GM21529 (cell line): ENCODE measurements around the gene DGCR6L.
"Not testable (repeated sequence)": the region's sequence is repeated elsewhere in the genome, so short reads cannot be mapped to it uniquely, and the experiment has no call there.

Experiments
- ATAC-seq: cut with Tn5 transposase; IDR thresholded peaks from one replicate; pipeline ENCODE4 v1.9.1; 2021; ENCODE audit not compliant: unreplicated experiment

DGCR6L gene

DNA sequence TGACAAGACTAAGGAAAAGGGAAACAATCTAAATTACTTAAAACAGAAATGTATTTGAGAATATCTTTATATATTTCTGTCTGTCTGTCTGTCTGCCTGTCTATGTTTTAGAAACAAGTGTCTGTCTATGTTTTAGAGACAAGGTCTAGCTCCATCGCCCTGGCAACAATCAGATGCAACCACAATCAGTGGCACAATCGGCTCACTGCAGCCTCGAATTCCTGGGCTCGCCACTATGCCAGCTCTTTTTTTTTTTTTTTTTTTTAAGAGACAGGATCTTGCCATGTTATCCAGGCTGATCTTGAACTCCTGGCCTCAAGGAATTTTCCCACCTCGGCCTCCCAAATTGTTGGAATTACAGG, 8.7 kb upstream of the DGCR6L start:
- not testable (repeated sequence) for ATAC-seq

DNA sequence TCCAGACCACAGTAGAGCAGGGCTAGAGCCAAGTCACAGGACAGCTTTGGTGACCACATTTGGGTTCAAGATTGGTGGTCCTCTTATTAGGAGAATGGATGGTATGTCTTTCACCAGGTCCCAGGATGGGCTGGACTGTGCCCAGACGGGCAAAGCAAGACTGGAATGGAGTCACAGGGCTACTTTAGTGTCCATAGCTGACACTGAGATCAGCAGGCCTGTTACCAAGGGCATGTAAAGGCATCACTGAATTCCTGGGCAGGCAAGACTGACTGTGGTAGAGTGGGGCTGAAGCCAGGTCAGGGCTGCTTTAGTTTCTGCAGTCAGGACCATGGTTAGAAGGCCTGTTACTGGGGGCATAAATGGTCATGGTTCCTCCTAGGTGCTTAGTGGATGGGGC, 6.1 kb upstream of the DGCR6L start:
- ATAC-seq, result not testable (repeated sequence)

DNA sequence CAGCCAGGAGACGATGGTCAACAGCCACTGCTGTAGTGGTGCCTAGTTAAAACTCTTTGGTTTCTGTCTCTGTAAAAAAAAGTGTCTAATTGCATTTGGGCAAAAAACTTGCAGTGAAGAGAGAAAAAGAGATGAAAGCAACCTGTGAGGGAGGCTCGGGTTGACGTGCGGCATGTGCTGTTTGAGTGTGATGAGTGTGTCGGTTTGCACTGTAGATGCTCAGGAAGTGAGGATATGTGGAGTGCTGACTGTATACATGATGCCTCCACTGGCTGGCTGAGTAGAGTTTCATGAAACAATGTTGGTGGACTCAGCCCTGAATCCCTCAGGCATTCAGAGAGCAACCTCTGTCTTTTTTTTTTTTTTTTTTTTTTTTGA, 4.3 kb upstream of the DGCR6L start:
- ATAC-seq, result no peak

DNA sequence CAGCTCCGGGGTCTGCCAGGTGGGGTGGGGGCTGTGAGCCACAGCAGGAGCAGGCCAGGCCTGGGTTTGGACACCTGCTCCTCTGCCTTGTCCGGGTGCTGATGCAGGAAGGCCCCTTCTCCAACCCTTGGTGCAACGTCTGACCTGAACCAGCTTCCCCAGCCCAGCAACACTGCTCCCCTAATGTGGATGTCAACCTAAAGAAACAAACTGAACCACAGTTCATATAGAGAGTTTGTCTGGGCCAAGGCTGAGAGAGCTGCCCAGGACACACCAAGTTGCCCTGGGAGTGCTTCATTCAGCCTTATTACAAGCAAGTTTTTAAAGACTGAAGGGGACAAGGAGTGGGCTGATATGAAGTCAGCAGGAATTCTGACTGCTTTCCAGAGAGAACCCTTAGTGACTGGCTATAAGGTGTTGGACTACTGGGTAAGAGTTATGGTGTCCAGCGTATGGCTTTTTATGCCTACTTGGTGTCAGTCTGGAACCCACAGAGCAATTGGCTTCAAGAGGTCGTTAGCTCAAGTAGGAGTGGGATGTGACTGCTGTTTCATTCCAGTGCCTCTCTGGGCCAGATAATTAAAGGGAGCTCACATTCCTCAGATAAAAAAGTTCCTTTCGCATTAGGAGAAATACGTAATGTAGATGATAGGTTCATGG, 1.8 kb upstream of the DGCR6L start:
- not testable (repeated sequence) for ATAC-seq

DNA sequence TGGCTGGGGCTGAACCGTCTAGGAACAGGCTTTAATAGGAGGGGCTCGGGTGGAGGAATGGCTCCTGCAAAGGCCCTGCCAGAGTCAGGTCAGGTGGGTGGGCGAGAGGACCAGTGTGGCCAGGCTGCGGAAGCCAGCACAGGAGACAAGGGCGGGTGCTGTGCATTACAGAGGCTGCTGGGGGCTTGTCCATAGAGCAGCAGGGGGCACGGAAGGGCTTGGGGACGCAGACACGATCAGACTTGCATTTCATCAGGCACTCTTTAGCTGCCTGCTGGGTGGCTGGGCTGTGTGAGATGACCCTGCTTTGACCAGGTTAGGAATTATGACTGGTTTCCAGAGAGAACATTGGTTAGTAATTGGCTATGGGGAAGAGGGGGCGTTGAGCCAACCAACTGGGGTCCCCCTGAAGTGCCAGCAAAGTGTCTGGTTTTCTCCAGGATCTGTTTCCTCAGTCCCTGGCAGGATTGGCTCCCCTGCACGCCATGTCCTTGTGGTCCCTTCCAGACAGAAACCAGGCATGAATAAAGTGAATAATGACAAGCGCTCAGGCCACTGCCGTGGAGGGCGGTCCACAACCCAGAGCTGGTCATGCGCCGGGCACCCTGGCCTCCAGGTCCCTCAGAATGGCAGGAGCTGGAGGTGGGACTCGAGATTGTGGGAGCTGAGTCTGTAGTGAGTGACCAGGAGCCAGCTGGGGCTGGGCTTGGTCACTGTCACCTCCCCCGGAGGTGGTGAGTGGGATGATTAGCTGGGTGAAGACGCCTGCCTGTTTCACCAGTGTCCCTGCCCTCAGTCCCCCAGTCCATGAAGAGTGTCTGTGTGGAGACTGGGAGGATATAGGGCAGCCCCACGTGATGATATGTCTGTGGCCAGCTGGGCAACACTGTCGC, 1.0 kb upstream of the DGCR6L start:
- not testable (repeated sequence) for ATAC-seq

DNA sequence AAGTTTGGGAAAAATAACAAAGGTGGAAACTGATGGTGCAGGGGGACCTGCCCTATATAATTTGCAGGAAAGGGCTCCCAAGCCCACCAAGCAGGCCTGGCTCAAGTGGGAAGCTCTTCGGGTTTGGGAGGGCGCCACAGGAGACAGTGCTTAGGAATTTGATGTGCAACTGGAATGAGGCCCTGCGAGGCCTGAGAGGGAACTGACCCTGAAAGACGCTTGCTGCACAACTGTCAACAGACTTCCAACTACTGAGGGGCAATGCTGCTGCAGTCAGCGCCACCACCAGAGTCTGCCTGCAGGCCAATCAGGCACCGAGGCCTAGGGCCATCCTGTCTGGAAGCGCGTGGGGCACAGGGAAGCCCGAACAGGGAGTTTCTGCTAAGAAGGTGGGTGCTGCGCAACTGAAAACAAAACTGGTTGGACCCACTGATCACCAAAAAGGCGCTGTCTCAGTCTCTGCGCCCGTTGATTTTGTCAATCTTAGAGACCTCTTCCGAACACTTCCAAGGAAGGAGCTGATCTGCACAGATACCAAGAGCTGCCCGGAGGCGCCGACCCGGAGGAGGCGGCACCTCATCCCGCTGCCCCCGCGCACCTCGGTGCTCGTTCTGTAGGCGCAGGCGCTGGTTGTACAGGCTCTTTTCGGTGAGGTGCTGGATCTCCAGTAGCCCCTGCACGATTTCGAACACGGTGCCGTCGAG, 667 bp downstream of the DGCR6L start:
- no peak for ATAC-seq

DNA sequence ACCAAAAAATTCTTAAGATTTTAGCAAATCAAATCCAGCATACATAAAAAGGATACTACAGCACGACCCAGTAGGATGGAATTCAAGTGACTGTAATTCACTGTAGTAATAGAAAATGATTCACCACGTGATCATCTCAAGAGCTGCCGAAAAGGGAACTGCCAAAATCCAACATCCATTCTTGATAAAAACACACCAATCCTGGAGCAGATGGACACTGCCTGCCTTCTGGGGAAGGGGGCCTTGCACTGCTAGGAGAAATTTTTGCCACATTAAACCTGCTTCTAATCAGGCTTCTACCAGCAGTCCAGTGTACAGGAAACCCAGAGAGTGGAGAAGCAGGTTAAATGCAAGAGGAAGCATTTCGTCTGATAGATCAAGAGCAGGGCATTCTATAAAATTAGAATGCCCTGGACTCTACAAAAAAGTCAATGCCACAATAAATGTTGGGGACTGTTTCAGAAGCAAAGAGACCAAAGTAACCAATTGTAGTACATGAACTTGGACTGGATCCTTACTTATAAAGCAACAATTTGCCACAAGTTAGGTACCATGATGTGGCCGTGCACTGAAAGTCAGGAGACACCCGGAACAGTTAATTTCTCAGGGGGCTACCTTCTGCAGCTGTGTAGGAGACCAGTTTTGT, 1.7 kb downstream of the DGCR6L start:
- ATAC-seq, result not testable (repeated sequence)

DNA sequence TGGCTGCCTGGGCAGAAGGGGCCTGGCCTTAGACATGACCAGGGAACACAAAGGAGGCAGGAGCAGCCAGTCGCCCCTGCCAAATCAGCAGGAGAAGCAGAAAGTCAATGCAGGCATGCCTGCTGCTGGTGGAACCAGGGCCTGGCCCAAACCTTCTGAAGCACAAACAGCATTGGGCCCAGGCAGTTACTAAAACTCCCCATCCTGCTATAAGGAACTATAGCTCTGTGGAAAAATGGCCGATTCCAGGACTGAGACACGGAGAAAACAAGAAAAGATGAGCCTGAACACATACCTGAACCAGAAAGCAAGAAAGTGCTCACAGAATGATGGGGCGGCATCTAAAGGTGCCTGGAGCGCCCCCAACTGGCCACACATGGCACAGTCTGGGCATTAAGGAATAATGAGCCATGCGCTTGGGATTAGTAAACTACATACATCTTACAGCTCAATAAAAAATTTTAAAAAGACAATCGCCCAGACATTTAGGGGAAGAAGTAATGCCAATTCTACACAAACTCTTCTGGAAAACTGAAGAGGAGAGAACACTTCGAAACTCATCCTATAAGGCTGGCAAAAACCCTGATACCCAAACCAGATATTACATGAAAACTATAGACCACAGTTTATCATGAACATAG, 2.3 kb downstream of the DGCR6L start:
- not testable (repeated sequence) for ATAC-seq

DNA sequence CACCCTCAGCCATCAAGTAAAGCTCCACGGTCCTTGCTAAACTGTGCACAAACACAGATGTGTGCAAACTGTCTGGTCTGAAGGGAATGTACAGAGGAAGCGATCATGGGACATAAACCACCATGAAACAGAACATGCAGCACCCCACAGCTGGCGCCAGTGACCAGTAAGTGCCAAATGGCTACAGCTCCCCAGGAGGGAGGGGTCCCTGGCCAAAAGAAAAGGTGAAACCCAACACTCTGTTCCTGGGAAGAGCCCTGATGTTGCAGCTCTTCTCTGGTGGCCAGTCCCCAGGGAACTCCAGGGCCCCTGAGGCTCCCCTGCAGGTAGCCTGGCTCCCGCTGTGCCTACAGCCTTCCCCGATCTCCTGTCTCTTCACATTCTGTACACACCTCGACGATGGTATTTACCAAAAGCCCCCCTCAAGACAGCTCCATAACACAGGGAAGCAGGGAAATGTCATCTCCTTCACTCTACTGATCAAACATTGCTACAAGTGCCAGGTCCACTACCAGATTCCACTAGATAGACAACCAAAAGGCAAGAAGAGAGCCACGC, 2.9 kb downstream of the DGCR6L start:
- ATAC-seq, result no peak

DNA sequence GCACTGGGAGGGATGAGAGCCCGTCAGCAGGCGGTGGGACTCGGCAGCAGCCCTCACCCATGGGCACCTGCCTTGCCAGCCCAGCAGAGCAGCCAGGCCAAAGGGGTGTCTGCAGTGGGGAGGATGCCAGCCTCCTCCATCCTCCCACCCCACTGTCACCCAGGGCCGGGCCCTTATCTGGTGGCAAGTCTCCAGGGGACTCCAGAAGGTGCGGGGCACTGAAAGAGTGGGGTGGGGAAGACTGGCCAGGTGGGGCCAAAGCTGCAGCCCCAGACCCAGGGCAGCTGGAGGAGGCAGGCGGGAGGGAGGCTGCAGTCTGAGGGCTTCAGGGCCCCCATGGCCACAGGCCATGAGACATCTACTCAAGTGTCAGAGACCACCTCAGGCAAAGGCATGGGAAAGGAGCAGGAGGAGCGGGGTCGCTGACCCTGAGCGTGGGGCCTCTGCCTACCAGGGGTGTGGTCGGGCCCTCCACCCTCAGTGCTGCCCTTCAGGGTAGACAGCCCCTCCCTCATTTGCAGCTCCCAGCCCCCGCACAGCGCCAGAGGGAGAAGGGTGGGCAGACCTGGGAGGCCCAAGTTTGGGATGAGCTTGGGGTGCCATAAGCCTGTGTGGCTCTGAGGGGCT, 3.5 kb downstream of the DGCR6L start:
- no peak for ATAC-seq

DNA sequence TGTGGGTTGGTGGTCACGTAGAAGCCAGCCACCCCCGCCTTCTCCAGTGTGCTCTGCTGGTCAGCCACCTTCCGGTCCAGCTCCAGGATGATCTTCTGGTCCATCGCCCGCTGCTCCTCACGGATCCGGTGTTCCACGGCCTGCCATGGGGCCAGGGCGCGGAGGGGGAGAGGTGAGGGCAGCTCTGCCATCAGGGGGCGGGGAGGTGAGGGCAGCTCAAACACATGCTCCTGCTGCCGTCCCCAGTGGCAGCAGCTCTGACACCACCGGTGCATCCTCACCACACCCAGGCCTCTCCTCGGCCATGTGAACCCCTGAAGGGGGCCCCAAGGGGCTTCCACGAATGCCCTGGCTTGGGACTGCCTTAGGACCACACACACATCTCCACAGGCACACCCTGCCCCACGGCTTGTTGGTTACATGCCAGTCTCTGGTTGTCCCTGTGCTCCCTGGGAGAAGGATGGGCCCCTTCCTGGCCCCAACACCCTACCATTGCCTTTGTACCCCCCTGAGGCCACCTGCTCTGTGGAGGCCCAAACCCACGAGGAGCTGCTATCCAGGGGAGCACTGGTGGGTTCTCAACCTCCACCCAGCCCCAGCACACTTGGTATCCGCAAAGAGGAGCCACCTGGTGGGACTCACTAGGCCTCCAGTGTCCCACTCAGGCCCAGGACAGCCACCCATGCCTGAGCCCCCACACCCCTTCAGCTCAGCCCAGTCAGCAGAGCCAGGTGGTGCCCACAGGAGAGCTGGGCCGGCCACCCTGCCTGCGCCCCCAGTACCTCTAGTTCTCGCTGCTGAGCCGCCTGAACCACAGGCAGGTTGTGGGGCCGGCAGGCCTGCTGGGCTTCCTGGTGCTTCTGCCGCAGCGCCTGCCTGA, 4.3 kb downstream of the DGCR6L start:
- ATAC-seq, result no peak

DNA sequence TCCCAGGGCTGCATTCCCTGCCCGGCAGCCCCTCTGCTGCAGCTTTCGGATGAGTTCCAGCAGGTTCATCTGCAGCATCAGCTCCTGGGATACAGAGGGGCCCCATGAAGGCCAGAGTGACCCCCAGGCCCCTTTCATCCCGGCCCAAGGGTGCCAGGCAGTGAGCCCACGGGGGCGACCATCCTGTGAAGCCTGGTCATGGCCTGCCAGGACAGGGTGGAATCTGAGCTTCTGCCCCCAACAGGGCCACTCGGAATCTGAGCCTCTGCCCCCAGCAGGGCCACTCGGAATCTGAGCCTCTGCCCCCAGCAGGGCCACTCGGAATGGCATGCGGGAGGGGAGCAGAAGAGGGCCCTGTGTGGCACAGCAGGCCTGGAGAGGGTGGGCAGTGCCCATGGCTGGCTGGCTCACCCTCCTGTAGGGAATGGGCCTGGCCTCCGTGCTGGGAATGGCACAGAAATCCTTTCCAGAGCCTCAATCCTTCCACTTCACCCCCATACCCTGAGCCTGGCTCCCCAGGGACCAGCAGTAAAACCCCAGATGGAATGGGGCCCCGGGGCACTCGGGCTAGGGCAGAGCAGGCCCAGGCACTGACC, 5.0 kb downstream of the DGCR6L start:
- not testable (repeated sequence) for ATAC-seq

DNA sequence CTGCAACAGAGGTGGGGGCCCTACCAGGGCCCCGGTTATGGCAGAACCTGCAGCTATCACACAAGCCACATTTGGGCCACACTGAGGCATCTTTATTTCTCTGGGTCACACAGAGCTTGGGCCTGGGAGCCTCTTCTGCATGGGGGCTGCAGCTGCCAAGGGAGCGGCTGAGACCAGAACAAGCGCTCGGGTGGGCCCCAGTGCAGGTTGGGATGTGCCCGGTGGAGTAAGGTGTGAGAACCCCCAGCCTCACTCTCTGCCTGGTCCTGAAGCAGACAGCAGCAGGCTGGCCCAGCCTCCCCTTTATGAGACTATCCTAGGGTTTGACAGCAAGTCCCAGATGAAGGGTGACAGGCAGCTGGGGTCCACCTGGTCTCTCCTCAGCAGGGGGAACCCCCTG, 5.7 kb downstream of the DGCR6L start:
- ATAC-seq, result not testable (repeated sequence)

DNA sequence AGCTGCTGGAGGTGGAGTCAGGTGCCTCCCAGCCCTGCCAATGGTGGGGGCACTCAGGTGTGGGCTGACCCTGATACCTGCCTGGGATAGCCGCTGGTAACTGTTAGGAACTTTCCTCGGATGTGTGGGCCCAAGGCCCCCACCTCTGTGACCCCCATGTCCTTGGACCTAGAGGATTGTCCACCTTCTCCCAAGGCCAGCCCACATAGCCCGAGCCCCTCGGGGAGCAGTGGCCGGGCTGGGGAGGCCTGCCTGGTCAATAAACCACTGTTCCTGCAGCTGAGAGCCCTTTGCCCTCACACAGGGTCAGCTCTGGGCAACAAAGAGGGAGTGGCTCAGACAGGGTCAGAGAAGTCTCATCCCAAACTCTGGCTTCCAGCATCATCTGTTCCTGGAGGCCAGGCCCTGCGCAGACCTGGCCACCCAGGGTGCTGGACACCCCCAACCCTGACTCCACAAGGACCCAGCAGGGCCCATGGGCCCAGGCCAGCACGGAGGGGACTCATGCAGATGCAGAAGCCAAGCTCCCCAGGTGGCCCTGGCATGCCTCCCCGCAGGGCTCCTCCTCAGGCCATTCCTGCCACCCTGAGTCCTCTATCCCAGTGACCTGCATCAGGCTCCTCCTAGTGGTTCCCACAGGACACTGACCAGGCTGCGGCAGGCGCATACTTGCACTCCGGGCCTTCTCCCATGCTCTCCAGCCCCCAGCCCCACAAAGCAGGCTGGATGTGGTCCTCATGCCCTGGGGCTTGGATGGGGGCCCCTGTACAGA, 6.4 kb downstream of the DGCR6L start:
- not testable (repeated sequence) for ATAC-seq

DNA sequence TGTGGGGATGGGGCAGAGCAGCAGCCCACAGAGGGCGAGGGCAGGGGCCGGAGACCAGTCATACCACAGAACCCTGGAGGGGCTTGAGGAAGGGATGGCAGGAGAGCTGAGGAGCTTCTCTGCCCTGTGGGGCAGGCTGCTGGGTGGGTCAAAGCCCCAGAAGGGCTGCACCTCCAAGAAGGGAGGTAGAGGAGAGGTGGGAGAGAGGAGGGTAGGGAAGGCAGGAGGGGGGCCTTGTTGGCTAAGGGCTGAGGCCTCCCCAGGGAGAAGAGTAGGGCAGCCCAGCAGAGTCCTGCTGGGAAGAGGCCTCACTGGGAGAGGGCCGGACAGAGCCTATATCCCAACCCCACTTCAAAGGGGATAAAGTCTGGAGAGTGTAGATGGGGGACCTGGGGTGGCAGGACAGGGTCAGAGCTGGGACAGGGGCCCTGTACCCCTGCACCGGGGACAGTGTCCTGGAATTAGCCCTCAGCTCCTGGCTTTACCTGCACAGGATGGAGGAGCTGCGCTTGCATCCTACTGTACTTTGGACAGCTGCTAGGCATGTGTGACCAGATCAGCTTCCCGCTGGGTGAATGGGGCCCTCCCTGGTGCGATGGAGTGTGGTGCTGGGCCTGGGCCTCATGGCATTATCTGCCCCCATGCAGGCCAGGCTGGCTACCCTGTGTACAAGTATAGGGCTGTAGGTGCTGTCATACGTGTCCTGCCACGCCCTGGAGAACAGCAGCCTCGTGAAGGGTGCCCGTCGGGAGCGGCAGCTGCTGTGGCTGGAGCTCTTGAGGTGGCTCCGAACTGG, 7.3 kb downstream of the DGCR6L start:
- no peak for ATAC-seq

DNA sequence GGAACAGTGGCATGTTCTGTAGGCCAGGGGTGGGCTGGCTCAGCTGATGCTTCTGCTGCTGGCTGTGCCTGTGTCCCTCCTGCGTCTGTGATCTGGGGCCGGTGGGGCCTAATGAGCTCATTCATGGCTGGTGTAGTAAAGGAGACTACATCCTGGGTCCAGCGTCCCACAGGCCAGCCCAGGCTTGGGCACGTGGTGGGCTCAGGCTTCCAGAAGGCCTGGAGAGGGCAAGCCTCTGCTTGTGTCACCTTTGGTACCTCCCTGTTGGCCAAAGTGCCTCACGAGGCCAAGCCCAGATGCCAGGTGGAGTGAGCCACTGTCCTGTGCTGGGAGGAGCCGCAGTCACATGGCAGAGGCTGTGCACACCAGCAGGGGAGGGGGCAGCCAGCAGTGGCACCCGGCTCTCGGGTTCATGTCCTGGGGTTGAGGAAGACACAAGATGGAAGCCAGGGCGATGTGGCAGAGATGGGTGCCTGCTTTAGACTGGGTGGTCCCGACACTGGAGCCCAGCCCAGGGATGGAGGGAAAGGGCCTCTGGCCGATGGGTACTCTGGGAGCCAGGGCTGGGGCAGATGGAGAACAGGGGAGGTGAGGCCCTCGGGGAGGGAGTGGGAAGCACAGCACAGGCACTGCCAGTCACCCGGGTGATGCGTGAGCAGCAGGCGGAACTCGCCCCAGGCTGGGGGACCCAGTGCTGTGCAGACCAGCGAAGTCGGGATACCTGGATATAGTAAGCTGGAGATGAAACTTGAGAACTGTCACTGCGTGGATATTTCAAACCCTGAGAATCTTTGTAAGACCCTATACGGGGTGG, 8.4 kb downstream of the DGCR6L start:
- ATAC-seq, result not testable (repeated sequence)
